GM18507 (cell line): ENCODE results near the gene KATNB1.

Experiments
- DNase-seq: peaks from one replicate; pipeline ENCODE4 v3.0.0; 2011; ENCODE audit warnings: low read depth; ENCODE audit not compliant: insufficient read length; ENCODE audit errors: extremely low spot score
- FAIRE-seq: peaks from 2 replicates; lab custom pipeline; 2011; peaks lifted over from hg19 to GRCh38; lab: Jason Lieb, UNC

The KATNB1 gene, protein sequence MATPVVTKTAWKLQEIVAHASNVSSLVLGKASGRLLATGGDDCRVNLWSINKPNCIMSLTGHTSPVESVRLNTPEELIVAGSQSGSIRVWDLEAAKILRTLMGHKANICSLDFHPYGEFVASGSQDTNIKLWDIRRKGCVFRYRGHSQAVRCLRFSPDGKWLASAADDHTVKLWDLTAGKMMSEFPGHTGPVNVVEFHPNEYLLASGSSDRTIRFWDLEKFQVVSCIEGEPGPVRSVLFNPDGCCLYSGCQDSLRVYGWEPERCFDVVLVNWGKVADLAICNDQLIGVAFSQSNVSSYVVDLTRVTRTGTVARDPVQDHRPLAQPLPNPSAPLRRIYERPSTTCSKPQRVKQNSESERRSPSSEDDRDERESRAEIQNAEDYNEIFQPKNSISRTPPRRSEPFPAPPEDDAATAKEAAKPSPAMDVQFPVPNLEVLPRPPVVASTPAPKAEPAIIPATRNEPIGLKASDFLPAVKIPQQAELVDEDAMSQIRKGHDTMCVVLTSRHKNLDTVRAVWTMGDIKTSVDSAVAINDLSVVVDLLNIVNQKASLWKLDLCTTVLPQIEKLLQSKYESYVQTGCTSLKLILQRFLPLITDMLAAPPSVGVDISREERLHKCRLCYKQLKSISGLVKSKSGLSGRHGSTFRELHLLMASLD

DNA sequence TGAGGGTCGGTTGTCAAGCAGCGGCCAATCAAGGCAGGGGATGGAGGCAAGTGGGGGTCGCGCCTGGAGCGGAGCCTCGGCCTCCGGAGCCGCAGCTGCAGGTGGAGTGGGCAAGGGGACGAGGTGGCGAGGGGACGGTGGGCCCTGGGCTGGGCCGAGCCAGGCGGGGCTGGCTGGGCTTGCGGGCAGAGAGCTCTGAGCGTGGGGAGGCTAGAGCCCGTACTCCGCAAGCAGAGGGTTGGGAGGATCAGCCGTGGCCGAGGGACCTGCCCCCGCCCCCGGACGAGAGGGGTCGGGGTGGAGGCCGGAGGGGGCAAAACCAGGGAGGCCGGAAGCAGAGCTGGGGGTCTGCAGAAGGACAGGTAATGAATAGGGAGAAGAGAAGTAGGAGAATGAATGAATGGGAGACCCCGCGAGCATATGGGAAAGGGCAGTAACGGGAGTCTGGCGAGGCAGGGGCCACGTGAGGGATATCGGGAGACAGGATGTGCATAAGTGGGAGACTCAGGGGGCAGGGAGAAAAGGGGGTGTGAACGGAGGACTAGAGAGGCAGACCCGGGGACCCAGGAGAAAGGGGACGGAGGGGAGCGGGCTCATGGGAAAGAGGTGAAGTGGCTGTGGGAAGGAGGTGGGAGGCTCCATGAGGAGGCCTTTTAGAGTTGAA, at the start of gene KATNB1:
Gene KATNB1 (plus strand): TSS at position 16 of the 664 bp plus-strand sequence. CDS start 1,474 bp downstream, outside the sequence.
- DNase-seq = no peak
- no peak for FAIRE-seq

GRCh38 chr16:57686577-57686976, 49.0 kb upstream of the KATNB1 start:
- no peak for DNase-seq
- no peak for FAIRE-seq

DNA sequence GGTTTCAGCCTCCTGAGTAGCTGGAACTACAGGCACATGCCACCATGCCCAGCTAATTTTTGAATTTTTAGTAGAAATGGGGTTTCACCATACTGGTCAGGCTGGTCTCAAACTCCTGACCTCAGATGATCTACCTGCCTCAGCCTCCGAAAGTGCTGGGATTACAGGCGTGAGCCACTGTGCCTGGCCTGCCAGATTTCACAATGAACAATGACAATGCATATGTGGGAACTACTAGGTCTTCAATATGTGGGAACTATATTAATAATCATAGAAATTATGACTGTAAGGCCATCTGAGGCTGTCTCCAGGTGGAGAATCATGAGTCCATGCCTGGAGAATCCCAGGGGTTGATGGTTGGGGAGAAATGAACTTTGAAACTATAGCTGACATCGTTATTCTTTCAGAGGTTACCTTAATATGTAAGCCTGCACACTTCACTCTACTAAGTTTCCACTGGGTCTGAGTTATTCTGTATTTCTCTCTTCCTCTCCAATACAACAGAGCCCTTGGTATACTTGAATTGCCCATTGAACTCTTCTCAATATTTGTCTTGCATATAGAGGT, 48.1 kb upstream of the KATNB1 start:
- no peak for FAIRE-seq

DNA sequence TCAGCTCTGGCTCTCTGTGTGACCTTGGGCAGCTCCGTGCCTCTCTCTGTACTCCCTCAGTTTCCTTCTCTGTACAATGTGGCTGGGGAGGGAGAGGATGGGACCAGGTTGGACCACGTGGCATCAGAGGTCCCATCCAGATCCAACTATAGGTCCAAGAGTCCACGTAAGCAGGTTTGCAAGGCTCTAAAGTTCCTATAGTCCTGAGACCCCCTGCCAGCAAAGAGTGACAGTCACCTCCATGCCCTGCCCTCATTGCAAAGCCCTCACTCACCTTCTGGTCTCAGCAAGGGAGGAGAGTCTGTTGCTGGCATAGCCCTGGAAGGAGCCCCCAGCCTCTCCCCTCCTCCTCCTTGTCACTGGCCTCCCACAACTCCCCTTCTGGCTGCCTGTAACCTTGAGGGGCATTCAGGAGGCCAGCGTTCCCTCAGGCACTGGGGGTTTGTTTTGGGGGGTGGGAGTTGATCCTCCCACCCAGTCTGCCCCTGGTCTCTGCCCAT, 47.0 kb upstream of the KATNB1 start:
- no peak for FAIRE-seq
- no peak for DNase-seq

More for the DNA sequence above, 48.1 kb upstream of the KATNB1 start:
- DNase-seq = no peak

GRCh38 chr16:57688987-57689761, 46.4 kb upstream of the KATNB1 start:
- no peak for FAIRE-seq

DNA sequence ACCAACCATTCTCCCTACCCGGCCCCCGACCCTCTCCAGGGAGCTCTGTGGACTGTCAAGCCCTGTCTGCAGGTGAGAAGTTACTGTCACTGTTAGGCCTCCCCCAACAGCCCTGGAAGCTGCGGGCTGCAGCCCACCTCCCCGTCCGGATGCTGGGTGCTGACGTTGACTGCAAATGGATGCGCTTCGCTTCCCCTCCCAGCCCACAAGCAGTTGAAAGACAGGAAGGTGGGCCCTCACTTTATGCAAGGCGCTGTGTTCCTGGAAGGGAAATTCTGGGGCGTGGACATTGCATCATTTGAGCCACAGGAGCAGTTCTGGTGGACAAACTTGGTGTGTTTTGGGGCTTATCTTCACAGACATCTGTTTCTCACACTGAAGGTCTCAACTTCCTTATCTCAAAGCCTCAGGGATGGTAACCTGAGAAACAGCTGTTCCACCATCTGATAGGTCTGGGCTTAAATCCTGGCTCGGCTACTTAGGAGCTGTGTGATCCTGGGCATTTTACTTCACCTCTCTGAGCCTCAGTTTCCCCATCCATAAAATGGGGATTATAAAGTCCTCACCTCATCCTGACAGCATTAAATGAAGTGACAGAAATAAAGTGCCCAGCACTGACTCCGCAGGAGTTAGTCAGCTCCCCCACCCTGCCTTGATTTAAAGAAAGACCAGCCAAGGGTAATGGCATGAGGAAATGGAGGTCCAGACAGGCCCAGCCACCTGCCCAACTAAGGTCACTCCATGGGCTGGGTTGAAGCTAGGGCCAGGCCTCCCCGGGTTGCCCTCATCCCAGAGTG, 45.6 kb upstream of the KATNB1 start:
- DNase-seq (peak; percentile 33), FAIRE-seq (peak; percentile 83)

More at GRCh38 chr16:57688987-57689761, 46.4 kb upstream of the KATNB1 start:
- DNase-seq = no peak

- no peak for DNase-seq
- no peak for FAIRE-seq
Observed at GRCh38 chr16:57690782-57691471, 44.6 kb upstream of the KATNB1 start.

DNA sequence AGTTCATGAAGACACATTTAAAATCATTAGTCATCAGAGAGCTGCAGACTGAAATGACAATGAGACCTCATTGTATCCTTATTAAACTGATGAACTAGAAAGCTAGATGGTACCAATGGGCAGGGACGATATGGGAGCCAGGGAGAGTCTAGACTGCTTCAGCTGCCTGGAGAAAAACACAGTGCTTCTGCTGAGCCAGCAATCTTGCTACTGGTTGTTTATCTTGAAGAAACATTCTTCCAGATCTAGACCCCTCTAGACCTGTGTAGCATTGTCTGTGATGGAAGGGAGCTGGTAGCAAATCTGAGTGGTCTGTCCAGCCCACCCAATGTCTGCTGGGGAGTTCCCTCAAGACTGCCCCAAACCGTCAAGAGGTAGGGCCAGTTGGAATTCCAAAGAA, 42.9 kb upstream of the KATNB1 start:
- DNase-seq = no peak
- FAIRE-seq = no peak

GRCh38 chr16:57693550-57693949, 42.0 kb upstream of the KATNB1 start:
- DNase-seq (no peak), FAIRE-seq (no peak)

DNA sequence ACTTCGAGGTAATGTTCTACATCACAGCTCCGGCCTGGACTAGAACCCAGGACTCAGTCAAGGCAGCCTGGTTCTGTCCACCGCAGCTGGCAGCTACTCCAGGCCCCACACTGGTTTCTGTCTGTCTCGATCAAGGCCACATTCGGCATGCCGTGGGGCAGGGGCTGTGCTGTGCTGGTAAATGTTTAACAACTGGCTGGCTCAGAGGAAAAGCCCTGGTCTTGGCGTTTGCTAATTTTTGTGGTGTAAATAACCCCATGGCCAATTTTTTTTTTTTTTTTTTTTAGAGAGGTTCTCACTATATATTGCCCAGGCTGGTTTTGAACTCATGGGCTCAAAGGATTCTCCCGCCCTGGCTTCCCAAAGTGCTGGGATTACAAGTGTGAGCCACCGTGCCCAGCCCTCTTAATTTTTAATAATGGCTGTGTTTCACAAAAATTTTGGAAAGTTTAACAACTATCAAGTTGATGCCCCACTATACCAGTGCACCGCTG, 41.3 kb upstream of the KATNB1 start:
- DNase-seq (no peak), FAIRE-seq (no peak)

DNA sequence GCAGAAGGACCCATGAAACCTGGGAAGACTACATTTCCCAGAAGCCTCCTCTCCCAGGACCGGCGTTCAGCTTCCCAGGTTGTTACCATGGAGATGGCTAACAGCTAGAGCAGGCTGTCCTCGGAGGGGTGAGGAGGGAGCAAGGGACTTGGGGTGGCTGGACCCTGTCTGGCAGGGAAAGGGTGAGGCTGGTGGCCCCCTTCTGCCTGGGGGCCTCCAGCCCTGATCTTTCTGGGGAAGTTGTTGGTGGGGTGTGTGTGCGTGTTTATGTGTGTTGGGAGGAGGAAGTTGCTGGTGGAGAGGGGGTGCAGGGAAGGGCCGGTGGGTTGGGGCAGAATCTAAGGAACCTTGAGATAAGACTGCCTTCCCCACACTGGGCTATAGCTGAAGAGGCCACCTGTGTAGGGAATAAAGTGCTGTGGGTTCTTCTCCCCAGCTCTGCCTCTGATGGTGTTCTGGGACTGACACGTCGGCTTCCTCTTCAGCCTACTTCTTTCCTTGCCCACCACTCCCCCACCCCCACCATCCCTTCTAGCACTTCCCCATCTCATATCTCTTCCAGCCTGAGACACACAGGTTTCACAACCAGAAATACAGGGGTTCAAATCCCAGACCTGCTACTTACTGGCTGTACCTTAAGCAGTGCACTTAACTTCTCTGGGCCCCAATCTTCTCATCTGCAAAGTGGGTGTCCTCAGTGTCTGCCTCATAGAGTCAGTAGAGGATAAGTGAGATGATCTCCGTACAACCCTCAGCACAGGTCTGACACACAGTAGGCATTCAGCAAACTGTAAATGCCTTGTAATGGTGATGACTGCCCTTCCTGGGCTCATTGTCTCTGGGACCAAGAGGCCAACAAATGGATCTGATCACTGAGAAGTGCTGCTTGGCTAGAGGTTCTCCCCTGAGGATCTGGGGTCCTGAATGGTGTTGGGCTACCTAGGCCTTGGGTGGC, 40.6 kb upstream of the KATNB1 start, which contains the start of gene DRC7:
Gene DRC7 (plus strand): TSS at position 82 of the 955 bp plus-strand sequence. CDS start 3,144 bp downstream, outside the sequence.
- DNase-seq = peak; percentile 14
- FAIRE-seq = no peak

GRCh38 chr16:57695680-57696069, 39.9 kb upstream of the KATNB1 start:
- no peak for DNase-seq
- FAIRE-seq = no peak

GRCh38 chr16:57696240-57696639, 39.3 kb upstream of the KATNB1 start:
- FAIRE-seq (no peak), DNase-seq (no peak)

- DNase-seq = no peak
- FAIRE-seq = no peak
Observed at GRCh38 chr16:57697896-57698537, 37.6 kb upstream of the KATNB1 start.

GRCh38 chr16:57698812-57699405, 36.7 kb upstream of the KATNB1 start:
- FAIRE-seq (no peak), DNase-seq (no peak)

GRCh38 chr16:57699481-57699880, 36.1 kb upstream of the KATNB1 start:
- FAIRE-seq (no peak), DNase-seq (no peak)
